Stimulated activated CD4-positive, alpha-beta T cell treated with anti-CD3 and anti-CD28 coated beads, Interleukin-12 subunit alpha, Interleukin-12 subunit beta, amount 100 ng/mL, for 48 hours (primary cell): ENCODE results near the gene KRT76.

Source experiments
- DNase-seq, 3 donors: peaks; one replicate each; pipeline ENCODE4 v3.0.0-alpha.2; 2020; ENCODE audit warnings: low read depth in 2 of 3, low spot score in 1 of 3

KRT76 gene

DNA sequence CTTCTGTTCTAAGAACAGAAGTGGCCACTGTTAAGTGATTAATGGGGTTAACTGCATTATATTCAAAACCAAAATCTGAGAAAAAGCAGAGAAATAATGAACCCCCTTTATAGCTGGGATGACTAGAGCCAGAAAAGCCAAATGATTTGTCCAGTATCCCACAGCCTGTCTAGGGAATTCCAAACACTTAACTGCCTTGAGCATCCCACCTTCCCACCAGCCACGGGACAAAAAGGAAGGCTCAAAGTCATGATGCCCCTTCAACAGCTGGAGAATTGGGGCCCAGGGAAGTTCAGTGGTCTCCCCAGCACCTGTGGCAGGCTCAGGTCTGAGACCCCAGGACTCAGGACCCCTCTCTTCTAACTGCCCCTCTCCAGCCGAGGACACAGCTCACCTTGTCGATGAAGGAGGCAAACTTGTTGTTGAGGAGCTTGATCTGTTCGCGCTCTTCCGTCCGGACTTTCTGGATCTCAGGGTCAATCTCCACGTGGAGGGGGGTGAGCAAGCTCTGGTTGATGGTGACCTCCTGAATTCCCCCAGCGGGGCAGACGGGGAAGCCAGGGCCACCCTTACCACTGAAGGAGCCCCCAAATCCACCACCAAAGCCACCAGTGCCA, 36.2 kb upstream of the KRT76 start:
- DNase-seq = no peak

- DNase-seq = no peak
These were observed 35.6 kb upstream of the KRT76 start for GRCh38 chr12:52812749-52813148.

DNA sequence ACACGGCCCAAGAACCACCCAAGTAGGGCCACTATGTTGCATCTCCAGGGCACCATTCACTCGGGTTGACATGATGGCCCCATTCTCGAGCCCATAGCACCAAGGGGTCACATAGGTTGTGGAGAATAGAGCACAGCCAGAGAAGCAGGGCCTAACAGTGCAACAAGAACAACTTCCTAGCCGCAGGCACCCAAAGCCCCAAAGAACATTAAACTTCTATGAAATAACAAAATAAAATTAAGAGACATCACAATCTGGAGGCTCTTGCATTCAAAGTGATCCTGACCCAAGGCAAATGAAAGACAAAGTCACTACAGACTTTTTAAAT, 34.9 kb upstream of the KRT76 start:
- DNase-seq = no peak

GRCh38 chr12:52811191-52812072, 34.3 kb upstream of the KRT76 start:
- no peak for DNase-seq

DNA sequence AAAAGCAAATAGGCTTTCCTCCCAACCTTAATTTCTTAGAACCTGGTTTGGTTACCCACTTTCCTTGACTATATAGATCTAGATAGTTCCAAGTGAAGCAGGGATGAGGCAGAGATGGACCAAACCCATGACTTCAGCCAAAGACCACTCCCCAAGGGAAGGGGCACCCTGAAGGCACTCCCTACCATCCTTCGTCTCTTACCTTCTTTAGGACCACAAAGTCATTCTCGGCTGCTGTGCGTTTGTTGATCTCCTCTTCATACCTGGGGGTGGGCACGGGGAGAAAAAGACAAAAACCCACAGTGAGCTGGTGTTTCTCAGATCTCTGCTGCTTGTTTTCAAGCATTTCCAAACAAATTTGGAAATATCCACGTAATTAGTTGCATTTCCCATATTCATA, 33.4 kb upstream of the KRT76 start:
- no peak for DNase-seq

- DNase-seq = no peak
These were observed 32.0 kb upstream of the KRT76 start for GRCh38 chr12:52809166-52809565.

DNA sequence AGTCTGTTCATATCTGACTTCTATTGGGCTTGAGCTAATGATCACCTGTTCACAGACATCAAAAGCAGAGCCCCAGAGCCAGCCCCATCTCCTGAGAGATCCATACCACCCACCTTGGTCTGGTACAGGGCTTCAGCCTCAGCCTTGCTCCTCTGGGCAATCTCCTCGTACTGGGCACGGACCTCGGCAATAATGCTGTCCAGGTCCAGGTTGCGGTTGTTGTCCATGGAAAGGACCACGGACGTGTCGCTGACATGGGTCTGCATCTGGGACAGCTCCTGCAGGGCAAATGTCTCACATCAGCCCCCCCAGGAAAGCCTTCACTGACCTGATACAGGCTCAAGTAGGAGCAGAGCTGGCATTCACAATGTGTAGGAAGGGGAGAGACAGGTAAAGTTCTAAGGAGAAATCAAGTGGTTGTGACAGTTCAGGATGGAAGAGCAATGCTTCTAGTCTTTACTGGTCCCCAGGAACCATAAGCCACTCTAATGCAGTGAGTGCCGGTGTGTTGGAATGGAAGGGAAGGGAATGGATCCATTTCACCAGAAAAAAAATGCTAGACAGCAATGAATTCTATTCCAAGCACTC, 31.5 kb upstream of the KRT76 start:
- DNase-seq = no peak

- DNase-seq = no peak
These were observed 30.7 kb upstream of the KRT76 start for GRCh38 chr12:52807544-52808470.

DNA sequence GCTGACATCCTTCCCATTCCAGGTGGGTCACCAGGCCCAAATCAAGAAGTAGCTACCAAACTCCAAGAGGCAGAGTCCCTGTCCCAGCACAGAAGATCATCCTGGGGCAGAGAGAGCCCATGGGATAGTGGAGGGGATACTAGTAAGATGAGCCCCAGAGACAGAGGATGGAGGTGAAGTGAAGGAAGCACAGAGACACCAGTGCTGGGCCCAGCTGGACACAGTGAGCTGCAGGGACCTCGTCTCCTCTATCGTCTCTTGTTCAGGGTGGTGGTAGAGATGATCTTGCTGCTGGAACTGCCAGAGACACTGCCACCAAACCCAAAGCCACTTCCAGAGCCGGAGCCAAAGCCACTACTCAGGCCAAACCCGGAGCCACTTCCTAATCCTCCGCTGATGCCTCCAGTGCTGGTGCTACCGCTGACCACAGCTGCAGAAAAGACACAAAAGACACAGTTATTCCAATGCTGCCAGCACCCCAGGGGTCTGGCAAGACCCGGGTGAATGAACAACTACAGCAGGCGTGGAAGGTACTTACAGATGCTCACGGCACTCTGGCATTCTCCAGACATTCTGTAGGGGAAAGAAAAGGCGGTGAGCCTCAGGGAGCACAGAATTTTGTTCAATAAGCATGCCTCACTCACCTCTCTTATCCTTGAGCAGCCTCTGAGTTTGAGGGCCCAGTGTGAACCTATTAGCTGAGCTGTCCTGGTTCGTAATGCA, 29.8 kb upstream of the KRT76 start:
- no peak for DNase-seq

GRCh38 chr12:52806169-52806811, 29.1 kb upstream of the KRT76 start:
- DNase-seq = no peak

DNA sequence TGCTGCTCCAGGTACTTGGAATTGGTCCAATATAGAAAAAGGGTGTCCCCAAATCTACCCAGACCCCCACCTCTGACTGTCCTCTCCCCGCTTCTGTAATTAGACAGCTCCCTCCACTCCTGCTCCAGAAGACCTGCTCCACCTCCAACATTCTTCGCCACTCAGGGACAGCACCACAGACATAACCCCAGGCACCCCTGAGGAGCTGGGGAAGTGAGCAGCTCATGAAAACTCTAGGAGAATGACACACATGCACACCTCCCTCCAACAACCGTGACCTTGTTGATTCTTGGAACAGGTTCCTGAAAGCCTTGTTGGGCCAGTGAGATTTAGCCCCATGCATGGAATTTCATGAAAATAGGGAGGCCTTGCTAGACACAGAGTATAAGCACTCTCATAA, 28.6 kb upstream of the KRT76 start:
- no peak for DNase-seq

GRCh38 chr12:52805000-52805399, 27.9 kb upstream of the KRT76 start:
- no peak for DNase-seq

GRCh38 chr12:52802442-52802841, 25.3 kb upstream of the KRT76 start:
- no peak for DNase-seq

DNA sequence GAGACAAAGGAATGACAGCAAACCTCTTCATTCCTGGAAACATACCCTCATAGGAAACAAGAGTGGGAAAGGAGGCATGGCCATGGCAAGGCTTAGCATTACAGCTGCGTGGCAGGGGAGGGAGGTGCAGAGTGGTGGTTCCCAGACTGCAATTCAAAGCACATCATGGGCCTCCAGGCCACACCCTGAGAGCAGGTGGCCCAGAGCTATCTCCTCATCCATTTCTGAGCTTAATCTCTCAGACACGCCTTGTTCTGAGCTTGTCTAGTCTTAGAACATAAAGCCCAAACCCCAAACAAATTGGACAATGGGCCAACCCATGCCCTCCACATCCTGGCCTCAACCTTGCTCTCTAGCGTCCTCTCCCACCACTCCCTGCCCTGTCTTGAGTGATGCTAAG, 24.6 kb upstream of the KRT76 start:
- DNase-seq = no peak

GRCh38 chr12:52800259-52800917, 23.2 kb upstream of the KRT76 start:
- no peak for DNase-seq

GRCh38 chr12:52799505-52800211, 22.5 kb upstream of the KRT76 start:
- DNase-seq = no peak

- DNase-seq = no peak
These were observed 21.7 kb upstream of the KRT76 start for GRCh38 chr12:52798671-52799504.

DNA sequence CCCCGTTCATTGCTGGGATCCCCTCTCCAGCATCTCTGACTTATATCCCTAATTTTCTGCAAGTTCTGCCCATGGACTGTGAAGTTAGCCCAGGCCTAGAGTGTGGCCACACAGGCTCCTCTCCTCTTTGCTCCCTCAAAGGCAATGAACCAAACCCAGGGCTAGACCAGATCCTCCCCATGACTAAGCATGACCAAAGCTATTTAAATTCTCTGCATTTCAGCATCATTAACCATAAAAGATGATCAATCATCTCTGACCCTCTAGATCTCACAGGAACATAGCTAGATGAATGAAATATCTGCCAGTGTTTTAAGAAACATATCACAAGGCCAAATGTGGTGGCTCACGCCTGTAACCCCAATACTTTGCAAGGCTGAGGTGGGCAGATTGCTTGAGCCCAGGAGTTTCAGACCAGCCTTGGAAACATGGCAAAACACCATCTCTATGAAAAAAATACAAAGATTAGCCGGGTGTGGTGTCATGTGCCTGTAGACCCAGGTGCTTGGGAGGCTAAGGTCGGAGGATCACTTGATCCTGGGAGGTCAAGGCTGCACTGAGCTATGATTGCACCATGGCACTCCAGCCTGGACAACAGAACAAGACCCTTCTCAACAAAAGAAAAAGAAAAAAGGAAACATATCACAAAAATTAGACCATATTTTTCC, 21.0 kb upstream of the KRT76 start:
- DNase-seq = no peak
